Aorta (tissue), 5 donors: Measurements from ENCODE around the gene C11orf54. TPM values are rescaled to one million over a fixed set of nuclear protein-coding genes. Genes with fewer than 3 reads are reported as not detected.

Source experiments
- ATAC-seq: fragments of 200-7000 bp; cut with Tn5 transposase; one replicate; pipeline ENCODE4 v1.9.1; 2022; ENCODE audit warnings: moderate library complexity; ENCODE audit not compliant: low FRiP score
- DNase-seq, 2 donors: peaks; one replicate each; pipeline ENCODE4 v3.0.0-alpha.2; 2020
- H3K27ac ChIP-seq, 2 donors: one replicate each; pipeline ENCODE4 v1.5.1; 2013; ENCODE audit warnings: low read length in 2 of 2, mild to moderate bottlenecking in 2 of 2, moderate library complexity in 2 of 2, control low read depth in 1 of 2, inconsistent platforms in 1 of 2, low read depth in 1 of 2
- H3K27me3 ChIP-seq, 2 donors: one replicate each; pipeline ENCODE4 v1.6.1; 2013; ENCODE audit warnings: control low read depth in 1 of 2, low read length in 1 of 2, mild to moderate bottlenecking in 1 of 2, moderate library complexity in 1 of 2; ENCODE audit not compliant: insufficient read depth in 2 of 2, control insufficient read depth in 1 of 2
- H3K36me3 ChIP-seq, 2 donors: one replicate each; pipeline ENCODE4 v1.6.1; 2013; ENCODE audit warnings: control low read depth in 1 of 2, low read length in 1 of 2, mild to moderate bottlenecking in 1 of 2; ENCODE audit not compliant: insufficient read depth in 2 of 2, control insufficient read depth in 1 of 2
- H3K4me1 ChIP-seq, 2 donors: one replicate each; pipeline ENCODE4 v1.6.1; 2013; ENCODE audit warnings: low read length in 2 of 2, control low read depth in 1 of 2, mild to moderate bottlenecking in 1 of 2, moderate library complexity in 1 of 2; ENCODE audit not compliant: insufficient read depth in 2 of 2, control insufficient read depth in 1 of 2
- H3K4me3 ChIP-seq, 2 donors: one replicate each; pipeline ENCODE4 v1.5.1; 2013; ENCODE audit warnings: low read length in 2 of 2, control low read depth in 1 of 2, mild to moderate bottlenecking in 1 of 2
- H3K9me3 ChIP-seq: one replicate; pipeline ENCODE4 v1.6.1; 2013; ENCODE audit warnings: mild to moderate bottlenecking, low read length; ENCODE audit not compliant: control insufficient read depth
- WGBS, 2 donors: extraction: QIAGEN DNeasy Blood & Tissue Kit; methylation state at CpG; one replicate each; pipeline ENCODE4 v1.1.7; 2013; 5-methylcytosine and 5-hydroxymethylcytosine counted together
- intact Hi-C, 2 donors: fragments of 100-400 bp; cut with DNase I; formaldehyde crosslinking; loops; one replicate each; pipeline versions ENCODE4 v1.14.2 to v1.15.0; 2022
- polyA plus RNA-seq, 2 donors: library from polyadenylated mRNA; stranded (reverse); fragments of 200-250 nt; gene quantifications; one replicate each; pipeline ENCODE4 v1.2.3, GENCODE V29; 2013
- total RNA-seq, 2 donors: library from RNA; stranded (reverse); fragmentation: NEBNext Ultra II Directional; extraction: Animal tissue kit (Norgen Biotek cat#: 25700); gene quantifications; one replicate each; pipeline ENCODE4 v1.2.1, GENCODE V29; 2021
- donor health status: healthy with polysubstance abuse.
- donor health status: Bipolar disorder and iron deficiency.
- donor health status: DM: no; HTN: no; CAD: no.
- donor health status: DM: no; HTN: no; CAD: no.
- donor health status: DM: yes; HTN: yes; CAD: no.

C11orf54 gene
- total and polyA plus RNA-seq, 4 donors, result 23.1 to 31.2 (median 28.8) TPM

- intact Hi-C loops, result no loop called here
Measured at GRCh38 chr11:93730108-93731107, 11.1 kb upstream of the C11orf54 start.

GRCh38 chr11:93732237-93732892 is 9.1 kb upstream of the C11orf54 start:
- H3K27me3 ChIP-seq, result no peaks in the 10 kb centered on the region
- no peak for ATAC-seq
- no peaks in the 10 kb centered on the region for H3K9me3 ChIP-seq
- peaks cover 3 to 5% of the 10 kb centered on the region in 2 donors for H3K36me3 ChIP-seq
- H3K27ac ChIP-seq, result no peak overlapping the region
- H3K4me1 ChIP-seq, result no peaks in the 10 kb centered on the region
- 77 to 82% methylated on average over 4 of the region's 4 CpGs for WGBS, 2 donors
- intact Hi-C loops, result no loop called here
- H3K4me3 ChIP-seq, result no peak overlapping the region
- DNase-seq, result no peak

More at GRCh38 chr11:93730108-93731107, 11.1 kb upstream of the C11orf54 start:
- no peaks in the 10 kb centered on the region for H3K4me1 ChIP-seq
- ATAC-seq, result no peak
- no peaks in the 10 kb centered on the region for H3K27me3 ChIP-seq
- H3K27ac ChIP-seq, result no peak overlapping the region
- H3K36me3 ChIP-seq, result peaks cover 3 to 5% of the 10 kb centered on the region in 2 donors
- H3K9me3 ChIP-seq, result no peaks in the 10 kb centered on the region
- WGBS, 2 donors, result 71 to 74% methylated on average over 5 of the region's 5 CpGs
- no peak overlapping the region for H3K4me3 ChIP-seq
- DNase-seq, result no peak

- no peaks in the 10 kb centered on the region for H3K4me1 ChIP-seq
- no peak overlapping the region for H3K27ac ChIP-seq
- H3K9me3 ChIP-seq, result no peaks in the 10 kb centered on the region
- ATAC-seq (no peak), DNase-seq (no peak)
- WGBS, 2 donors, result 75 to 77% methylated on average over 6 of the region's 6 CpGs
- H3K36me3 ChIP-seq, result peaks cover 3 to 5% of the 10 kb centered on the region in 2 donors
- H3K27me3 ChIP-seq, result no peaks in the 10 kb centered on the region
- intact Hi-C loops, result no loop called here
- H3K4me3 ChIP-seq, result no peak overlapping the region
Measured at GRCh38 chr11:93733474-93733873, 8.0 kb upstream of the C11orf54 start.

- no peak for DNase-seq
- Histone ChIP-seq H3K27ac (no peak overlapping the region), H3K4me1 (no peaks in the 10 kb centered on the region), H3K4me3 (no peak overlapping the region), H3K27me3 (no peaks in the 10 kb centered on the region), H3K9me3 (no peaks in the 10 kb centered on the region), H3K36me3 (peaks cover 0 to 2% of the 10 kb centered on the region in 2 donors)
- no peak for ATAC-seq
- intact Hi-C loops, result no loop called here
- WGBS, 2 donors, result 72 to 77% methylated on average over 1 of the region's 1 CpG
Measured at GRCh38 chr11:93734427-93735222, 6.8 kb upstream of the C11orf54 start.

- Histone ChIP-seq H3K4me3 (no peak overlapping the region), H3K27me3 (no peaks in the 10 kb centered on the region), H3K36me3 (peaks cover 0 to 2% of the 10 kb centered on the region in 2 donors), H3K27ac (no peak overlapping the region), H3K9me3 (no peaks in the 10 kb centered on the region), H3K4me1 (no peaks in the 10 kb centered on the region)
- intact Hi-C loops, result no loop called here
- 52 to 62% methylated on average over 1 of the region's 1 CpG for WGBS, 2 donors
- no peak for DNase-seq
- no peak for ATAC-seq
Measured at GRCh38 chr11:93735627-93736026, 5.8 kb upstream of the C11orf54 start.

- Histone ChIP-seq H3K4me3 (no peak overlapping the region), H3K9me3 (no peaks in the 10 kb centered on the region), H3K27me3 (no peaks in the 10 kb centered on the region), H3K36me3 (peaks cover 0 to 2% of the 10 kb centered on the region in 2 donors), H3K4me1 (no peaks in the 10 kb centered on the region), H3K27ac (no peak overlapping the region)
- ATAC-seq (no peak), DNase-seq (no peak)
- intact Hi-C loops, result no loop called here
Measured at GRCh38 chr11:93736129-93736528, 5.3 kb upstream of the C11orf54 start.

- Histone ChIP-seq H3K4me3 (no peak overlapping the region), H3K4me1 (no peaks in the 10 kb centered on the region), H3K27me3 (no peaks in the 10 kb centered on the region), H3K36me3 (peaks cover 0 to 2% of the 10 kb centered on the region in 2 donors), H3K27ac (no peak overlapping the region), H3K9me3 (no peaks in the 10 kb centered on the region)
- DNase-seq (no peak), ATAC-seq (no peak)
- intact Hi-C loops, result no loop called here
- WGBS, 2 donors, result 61 to 62% methylated on average over 6 of the region's 6 CpGs
Measured at GRCh38 chr11:93737904-93738612, 3.4 kb upstream of the C11orf54 start.

- H3K4me3 ChIP-seq, result no peak overlapping the region
- peaks cover 0 to 2% of the 10 kb centered on the region in 2 donors for H3K36me3 ChIP-seq
- no peaks in the 10 kb centered on the region for H3K4me1 ChIP-seq
- no peaks in the 10 kb centered on the region for H3K9me3 ChIP-seq
- 40 to 49% methylated on average over 6 of the region's 6 CpGs for WGBS, 2 donors
- no peaks in the 10 kb centered on the region for H3K27me3 ChIP-seq
- intact Hi-C loops, result no loop called here
- peak overlapping the region in 1 of 2 donors; percentile 33 for H3K27ac ChIP-seq
- DNase-seq, result no peak
- ATAC-seq, result no peak
Measured at GRCh38 chr11:93738647-93739081, 2.8 kb upstream of the C11orf54 start.
